H1 (cell line): Measurements from ENCODE around the gene ADAMTS17. TPM values are rescaled to one million over a fixed set of nuclear protein-coding genes. Genes with fewer than 3 reads are reported as not detected.

ENCODE experiments used
- ASH2L ChIP-seq: fragments of 200-600, 300-600 bp; sonication (generic); IDR thresholded peaks from one replicate; pipeline ENCODE4 v1.7.1; 2017; ENCODE audit warnings: low read length
- CHD7 ChIP-seq: fragments of 300-600 bp; sonication (generic); IDR thresholded peaks from 2 replicates; pipeline ENCODE4 v1.7.1; 2012; ENCODE audit warnings: low read length, moderate library complexity, mild to moderate bottlenecking, inconsistent platforms; ENCODE audit not compliant: insufficient replicate concordance
- PHF8 ChIP-seq: fragments of 200-600 bp; sonication (generic); conservative IDR thresholded peaks from 2 replicates; pipeline ENCODE4 v1.7.1; 2012; ENCODE audit warnings: low read depth, mild to moderate bottlenecking, inconsistent platforms, low read length, moderate library complexity
- polyA plus RNA-seq, 7 experiments: library from polyadenylated mRNA; depleted of rRNA in 3 of 7; stranded (reverse) in 5 of 7; unstranded in 2 of 7; fragments of >200 nt in 5 of 7; fragments of 200-250 nt in 2 of 7; gene quantifications; 1 replicate in 5 of 7; 2 replicates in 1 of 7; 4 replicates in 1 of 7; pipeline versions ENCODE4 v1.2.1 to v1.2.3, GENCODE V29; 2011 to 2013; ENCODE audit warnings: missing spikeins in 2 of 7, mixed read lengths in 2 of 7
- total RNA-seq: library from RNA; stranded (reverse); fragmentation: NEBNext Ultra II Directional; extraction: Animal tissue kit (Norgen Biotek cat#: 25700); gene quantifications from 2 replicates; pipeline ENCODE4 v1.2.1, GENCODE V29; 2021

The ADAMTS17 gene
- total and polyA plus RNA-seq, 2 of the 8 experiments (the other 6 are each of a cell fraction or from before 2014, with no cell fraction given), result 0.51 to 1.7 TPM

DNA sequence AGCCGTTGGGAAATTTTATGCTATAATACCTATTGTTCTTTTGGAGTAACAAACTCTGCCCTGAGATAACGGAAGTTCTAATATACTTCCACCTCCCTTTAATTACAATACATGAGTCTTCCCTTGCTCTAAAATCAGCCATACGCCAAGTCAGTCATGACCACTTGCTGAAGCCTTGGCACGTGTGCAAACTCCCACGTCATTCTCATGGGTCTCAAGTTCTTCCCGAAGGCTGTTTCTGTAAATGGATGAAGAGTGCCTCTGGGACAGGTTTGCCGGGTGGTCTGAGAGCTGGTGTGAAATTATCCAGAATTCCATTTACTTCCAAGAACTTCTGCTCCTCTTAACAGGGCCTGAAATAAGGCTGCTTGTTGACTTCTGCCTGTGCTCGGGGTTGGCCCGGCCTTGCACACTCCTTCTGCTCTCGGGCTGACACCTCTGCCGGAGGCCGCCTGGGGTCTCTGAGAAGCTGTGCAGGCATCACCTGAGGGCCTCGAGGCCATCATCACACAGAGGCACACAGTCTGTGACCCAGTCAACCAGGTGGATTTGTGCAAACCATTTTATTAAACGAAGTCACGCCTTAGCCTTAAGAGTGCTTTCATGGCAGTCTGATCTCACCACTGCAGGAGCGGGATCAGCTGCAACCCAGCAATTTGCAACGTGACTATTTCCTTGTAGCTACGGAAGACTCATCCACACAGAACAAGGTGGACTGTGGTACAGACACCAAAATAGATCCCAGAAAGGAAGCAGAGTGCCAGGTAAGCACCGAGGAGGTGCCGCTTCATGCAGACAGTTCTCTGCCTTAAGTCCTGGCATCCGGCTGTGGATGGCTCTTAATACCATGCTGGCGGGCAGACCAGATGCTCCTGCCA is 120.1 kb downstream of the ADAMTS17 start (continued):
- TF ChIP-seq CHD7 (no peak), PHF8 (no peak), ASH2L (no peak)
